GM23338 (cell line): ENCODE results near the gene C16orf95. TPM values are rescaled to one million over a fixed set of nuclear protein-coding genes. Genes with fewer than 3 reads are reported as not detected.

Experiments
- ATAC-seq: fragments of 200-7000 bp; cut with Tn5 transposase; 3 replicates; pipeline ENCODE4 v1.9.1; 2020
- DNase-seq: peaks from one replicate; pipeline ENCODE4 v3.0.0-alpha.2; 2015; ENCODE audit warnings: low spot score
- H2AFZ ChIP-seq: fragments of 200-600 bp; sonication (generic); 2 replicates; pipeline ENCODE4 v1.8.0; 2016; ENCODE audit warnings: antibody characterized with exemption, mild to moderate bottlenecking, moderate library complexity
- H3F3A ChIP-seq: fragments of 200-600 bp; sonication (generic); replicated peaks from 2 replicates; pipeline ENCODE4 v1.8.0; 2017; ENCODE audit warnings: antibody characterized with exemption, mixed run types, low read depth
- H3K27ac ChIP-seq: fragments of 200-600 bp; sonication (generic); 2 replicates; pipeline ENCODE4 v1.6.1; 2016; ENCODE audit warnings: low read depth
- H3K27me3 ChIP-seq: fragments of 200-600 bp; sonication (generic); 2 replicates; pipeline ENCODE4 v1.8.0; 2016; ENCODE audit warnings: mild to moderate bottlenecking, mixed run types, moderate library complexity; ENCODE audit not compliant: insufficient read depth
- H3K36me3 ChIP-seq: fragments of 200-600 bp; sonication (generic); 2 replicates; pipeline ENCODE4 v1.8.0; 2016; ENCODE audit warnings: mild to moderate bottlenecking; ENCODE audit not compliant: insufficient read depth
- H3K4me1 ChIP-seq: fragments of 200-600 bp; sonication (generic); 2 replicates; pipeline ENCODE4 v1.8.0; 2016; ENCODE audit warnings: mild to moderate bottlenecking, moderate library complexity; ENCODE audit not compliant: insufficient read depth
- H3K4me2 ChIP-seq: fragments of 200-600 bp; sonication (generic); 2 replicates; pipeline ENCODE4 v1.7.1; 2017; ENCODE audit warnings: mixed run types
- H3K4me3 ChIP-seq: fragments of 200-600 bp; sonication (generic); 2 replicates; pipeline ENCODE4 v1.6.1; 2016; ENCODE audit warnings: mixed run types
- H3K79me2 ChIP-seq: fragments of 200-600 bp; sonication (generic); replicated peaks from 2 replicates; pipeline ENCODE4 v1.8.0; 2017; ENCODE audit warnings: mild to moderate bottlenecking; ENCODE audit not compliant: insufficient read depth
- H3K9me2 ChIP-seq: fragments of 200-600 bp; sonication (generic); 2 replicates; pipeline ENCODE4 v1.8.0; 2017; ENCODE audit not compliant: insufficient read depth
- H4K20me1 ChIP-seq: fragments of 200-600 bp; sonication (generic); replicated peaks from 2 replicates; pipeline ENCODE4 v1.8.0; 2017; ENCODE audit warnings: mild to moderate bottlenecking; ENCODE audit not compliant: insufficient read depth
- H3K27ac Mint-ChIP-seq: 2 replicates; pipeline ENCODE4 v1.8.0; 2020; ENCODE audit warnings: inconsistent platforms, mild to moderate bottlenecking, moderate library complexity, mixed read lengths
- H3K27me3 Mint-ChIP-seq: 3 replicates; pipeline ENCODE4 v1.8.0; 2022; ENCODE audit warnings: low read depth, mild to moderate bottlenecking, moderate library complexity, mixed read lengths, inconsistent platforms; ENCODE audit not compliant: insufficient read depth, poor library complexity
- H3K36me3 Mint-ChIP-seq: 3 replicates; pipeline ENCODE4 v1.8.0; 2021; ENCODE audit warnings: low read depth, mild to moderate bottlenecking, inconsistent platforms, moderate library complexity, mixed read lengths
- H3K4me1 Mint-ChIP-seq: 3 replicates; pipeline ENCODE4 v1.8.0; 2020; ENCODE audit warnings: mild to moderate bottlenecking, inconsistent platforms, mixed read lengths
- H3K4me3 Mint-ChIP-seq: 3 replicates; pipeline ENCODE4 v1.8.0; 2021; ENCODE audit warnings: moderate library complexity, mild to moderate bottlenecking, inconsistent platforms, mixed read lengths
- H3K9me3 Mint-ChIP-seq: 3 replicates; pipeline ENCODE4 v1.8.0; 2020; ENCODE audit warnings: moderate library complexity, mild to moderate bottlenecking, inconsistent platforms, mixed read lengths
- CREB1 ChIP-seq: fragments of 250-450 bp; sonication (Bioruptor Pico); IDR thresholded peaks from 2 replicates; pipeline ENCODE4 v1.5.0; 2020; ENCODE audit warnings: low read depth, mild to moderate bottlenecking, moderate library complexity
- CTCF ChIP-seq, 2 experiments: fragments of 200-600 bp in 1 of 2; sonication (generic) in 1 of 2; conservative IDR thresholded peaks; 2 replicates each; pipeline versions ENCODE4 v1.5.1 to v1.6.1; 2016 to 2017; ENCODE audit warnings: antibody characterized with exemption in 2 of 2, low read depth in 2 of 2, mild to moderate bottlenecking in 2 of 2, moderate library complexity in 1 of 2
- ETS1 ChIP-seq: IDR thresholded peaks from 2 replicates; pipeline ENCODE4 v1.6.1; 2016; ENCODE audit warnings: antibody characterized with exemption
- EZH2 ChIP-seq: fragments of 200-600 bp; sonication (generic); IDR thresholded peaks from one replicate; pipeline ENCODE4 v1.8.0; 2017; ENCODE audit warnings: antibody characterized with exemption, mild to moderate bottlenecking, low read depth; ENCODE audit not compliant: unreplicated experiment
- EZH2phosphoT487 ChIP-seq: fragments of 200-600 bp; sonication (generic); IDR thresholded peaks from one replicate; pipeline ENCODE4 v1.8.1; 2018; ENCODE audit warnings: antibody characterized with exemption; ENCODE audit not compliant: unreplicated experiment
- JUNB ChIP-seq: IDR thresholded peaks from one replicate; pipeline ENCODE4 v1.6.1; 2016; ENCODE audit warnings: antibody characterized with exemption; ENCODE audit not compliant: unreplicated experiment
- NANOG ChIP-seq: IDR thresholded peaks from 2 replicates; pipeline ENCODE4 v1.6.1; 2016; ENCODE audit warnings: antibody characterized with exemption, borderline replicate concordance
- POLR2AphosphoS5 ChIP-seq: IDR thresholded peaks from 2 replicates; pipeline ENCODE4 v1.6.1; 2016; ENCODE audit warnings: antibody characterized with exemption, low read depth
- REST ChIP-seq: IDR thresholded peaks from one replicate; pipeline ENCODE4 v1.6.1; 2018; ENCODE audit warnings: antibody characterized with exemption; ENCODE audit not compliant: unreplicated experiment
- STAT1 ChIP-seq: IDR thresholded peaks from one replicate; pipeline ENCODE4 v1.6.1; 2016; ENCODE audit warnings: antibody characterized with exemption; ENCODE audit not compliant: unreplicated experiment
- ZNF114 ChIP-seq: fragments of 250-450 bp; sonication (Bioruptor Pico); IDR thresholded peaks from 2 replicates; pipeline ENCODE4 v1.5.0; 2020; ENCODE audit warnings: mild to moderate bottlenecking, moderate library complexity
- ZNF331 ChIP-seq: fragments of 250-450 bp; sonication (Bioruptor Pico); IDR thresholded peaks from 2 replicates; pipeline ENCODE4 v1.5.0; 2020; ENCODE audit warnings: low read depth, mild to moderate bottlenecking, moderate library complexity
- ZNF462 ChIP-seq: fragments of 250-450 bp; sonication (Bioruptor Pico); IDR thresholded peaks from 2 replicates; pipeline ENCODE4 v1.5.0; 2020; ENCODE audit warnings: mild to moderate bottlenecking, moderate library complexity
- polyA plus RNA-seq: library from polyadenylated mRNA; unstranded; fragments of >200 nt; fragmentation: Nextera tagmentation; extraction: Ambion mirVana; gene quantifications from 2 replicates; pipeline ENCODE4 v1.2.1, GENCODE V29; 2016
- total RNA-seq: library from RNA; depleted of rRNA; stranded (reverse); fragments of >200 nt; shearing (Covaris generic); gene quantifications from 2 replicates; pipeline ENCODE4 v1.2.3, GENCODE V29; 2014

Gene C16orf95
- total and polyA plus RNA-seq, 2 experiments from 2014 or later, result 1.2 to 3.9 TPM

GRCh38 chr16:87329436-87330256 is 12.5 kb upstream of the C16orf95 start:
- H3K36me3 Mint-ChIP-seq, result peaks cover 4% of the 10 kb centered on the region; the same call in 1 of the 3 replicates
- H3K27ac ChIP-seq, result no peak overlapping the region
- H3K36me3 ChIP-seq, result no peaks in the 10 kb centered on the region
- ATAC-seq (no peak), DNase-seq (no peak)
- no peaks in the 10 kb centered on the region; the same call in 1 of the 2 replicates for H3K4me1 ChIP-seq
- H3K9me3 Mint-ChIP-seq, result no peaks in the 10 kb centered on the region; the same call in 2 of the 3 replicates
- peaks cover 4% of the 10 kb centered on the region for H3K4me1 Mint-ChIP-seq
- no peak overlapping the region for H3K4me2 ChIP-seq
- no peaks in the 10 kb centered on the region for H3K79me2 ChIP-seq
- H3K27me3 ChIP-seq, result no peaks in the 10 kb centered on the region
- H4K20me1 ChIP-seq, result no peaks in the 10 kb centered on the region
- H3K27me3 Mint-ChIP-seq, result peaks cover 11% of the 10 kb centered on the region
- no peak overlapping the region for H2AFZ ChIP-seq
- H3K9me2 ChIP-seq, result no peaks in the 10 kb centered on the region
- no peak for TF ChIP-seq REST
- TF ChIP-seq ETS1, result no peak
- no peak for TF ChIP-seq EZH2
- no peak for TF ChIP-seq CTCF (conservative IDR thresholded peaks at IDR 0.05; ENCODE audit: low read depth in 2 of 2)
- TF ChIP-seq ZNF114, result no peak
- TF ChIP-seq STAT1, result no peak
- TF ChIP-seq POLR2AphosphoS5, result no peak
- no peak for TF ChIP-seq CREB1 (CRISPR knock-in tag)
- TF ChIP-seq ZNF331 (CRISPR knock-in tag), result no peak
- no peak for TF ChIP-seq ZNF462 (CRISPR knock-in tag)
- TF ChIP-seq JUNB, result no peak
- no peak for TF ChIP-seq EZH2phosphoT487
- TF ChIP-seq NANOG, result no peak
- no peak overlapping the region for H3K4me3 Mint-ChIP-seq
- no peaks in the 10 kb centered on the region for H3F3A ChIP-seq
- no peak overlapping the region for H3K4me3 ChIP-seq
- H3K27ac Mint-ChIP-seq, result no peak overlapping the region
